GM19395 (cell line): ENCODE results near the gene SLC6A7.

Experiments used
- ATAC-seq: cut with Tn5 transposase; IDR thresholded peaks from one replicate; pipeline ENCODE4 v1.9.1; 2021; ENCODE audit warnings: mild to moderate bottlenecking, moderate library complexity; ENCODE audit not compliant: unreplicated experiment

The SLC6A7 gene

DNA sequence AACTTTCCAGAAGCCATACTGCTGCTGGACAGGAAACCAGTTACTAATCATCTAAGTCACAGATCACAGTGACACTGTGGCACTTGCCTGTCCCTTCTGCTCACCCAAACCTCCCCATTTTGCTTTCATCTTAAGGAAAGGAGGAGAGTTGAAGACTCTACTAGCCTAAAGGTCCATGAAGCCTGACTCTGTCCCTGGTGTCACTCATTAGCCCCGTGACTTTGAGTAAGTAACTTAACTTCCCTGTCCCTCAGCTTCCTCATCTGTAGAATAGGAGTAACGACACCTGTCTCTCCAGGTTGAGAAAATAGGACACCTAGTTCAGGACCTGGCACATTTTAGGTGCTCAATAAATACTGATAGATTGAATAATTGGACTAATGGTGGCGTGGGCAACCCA is 536 bp upstream of the SLC6A7 start:
- no peak for ATAC-seq

DNA sequence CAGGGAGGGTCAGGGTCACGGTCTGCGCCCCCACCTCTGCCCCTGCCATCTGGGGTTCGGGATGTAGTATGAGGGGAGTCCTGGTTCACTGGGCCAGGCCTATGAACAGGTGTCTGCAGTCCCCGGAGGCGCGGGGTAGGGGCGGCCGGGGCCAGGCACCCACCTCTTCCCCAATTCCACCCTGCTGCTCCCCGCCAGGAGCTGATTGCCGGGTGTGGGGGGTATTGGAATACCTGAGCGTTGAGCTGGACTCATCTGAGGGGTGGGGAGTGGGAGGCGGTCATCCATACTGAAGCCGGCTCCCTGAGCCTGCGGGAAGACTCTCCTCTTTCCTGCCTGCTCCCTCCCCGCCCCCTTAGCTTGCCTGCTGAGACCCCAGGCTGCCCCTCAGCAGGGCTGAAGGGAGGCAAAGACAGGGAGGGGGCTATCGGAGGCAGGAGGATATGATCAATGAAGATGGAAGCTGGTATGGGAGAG is 679 bp downstream of the SLC6A7 start:
- ATAC-seq = no peak

DNA sequence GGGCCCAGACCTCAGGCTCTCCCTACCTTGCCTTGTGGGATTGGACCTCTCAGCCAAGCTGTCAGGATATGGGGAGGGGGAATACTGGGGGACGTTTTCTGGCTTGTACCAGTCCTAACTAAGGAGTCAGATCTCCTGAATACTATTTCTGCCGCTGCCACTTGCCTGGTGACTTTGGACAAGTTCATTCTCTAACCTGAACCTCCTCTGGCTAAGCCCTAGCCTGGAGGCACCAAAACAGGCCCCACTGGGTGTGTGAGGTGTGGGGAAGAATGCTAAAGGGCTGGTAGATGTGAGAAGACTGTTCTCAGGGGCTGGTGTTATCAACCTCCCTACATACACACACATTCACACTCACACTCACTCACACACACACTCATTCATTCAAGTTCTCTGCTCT is 1.1 kb downstream of the SLC6A7 start:
- no peak for ATAC-seq

DNA sequence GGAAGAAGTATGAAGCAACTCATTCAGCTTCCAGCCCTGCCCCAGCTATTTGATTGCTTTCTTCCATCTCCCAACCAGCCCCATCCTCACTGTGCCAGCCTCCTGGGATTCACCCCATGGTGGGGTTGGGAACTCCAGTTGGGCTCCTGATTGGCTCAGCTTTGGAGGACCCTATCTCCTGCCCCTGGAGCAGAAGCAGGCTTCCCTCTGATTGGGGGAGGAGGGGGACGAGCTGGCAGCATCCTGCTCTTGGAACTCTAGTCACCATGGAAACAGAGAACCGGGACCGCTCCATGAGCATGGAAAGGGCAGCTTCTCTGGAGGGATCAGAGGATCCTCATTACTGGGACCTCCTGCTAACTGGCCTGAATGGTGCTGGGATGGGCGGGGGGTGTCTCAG is 2.6 kb downstream of the SLC6A7 start:
- no peak for ATAC-seq

DNA sequence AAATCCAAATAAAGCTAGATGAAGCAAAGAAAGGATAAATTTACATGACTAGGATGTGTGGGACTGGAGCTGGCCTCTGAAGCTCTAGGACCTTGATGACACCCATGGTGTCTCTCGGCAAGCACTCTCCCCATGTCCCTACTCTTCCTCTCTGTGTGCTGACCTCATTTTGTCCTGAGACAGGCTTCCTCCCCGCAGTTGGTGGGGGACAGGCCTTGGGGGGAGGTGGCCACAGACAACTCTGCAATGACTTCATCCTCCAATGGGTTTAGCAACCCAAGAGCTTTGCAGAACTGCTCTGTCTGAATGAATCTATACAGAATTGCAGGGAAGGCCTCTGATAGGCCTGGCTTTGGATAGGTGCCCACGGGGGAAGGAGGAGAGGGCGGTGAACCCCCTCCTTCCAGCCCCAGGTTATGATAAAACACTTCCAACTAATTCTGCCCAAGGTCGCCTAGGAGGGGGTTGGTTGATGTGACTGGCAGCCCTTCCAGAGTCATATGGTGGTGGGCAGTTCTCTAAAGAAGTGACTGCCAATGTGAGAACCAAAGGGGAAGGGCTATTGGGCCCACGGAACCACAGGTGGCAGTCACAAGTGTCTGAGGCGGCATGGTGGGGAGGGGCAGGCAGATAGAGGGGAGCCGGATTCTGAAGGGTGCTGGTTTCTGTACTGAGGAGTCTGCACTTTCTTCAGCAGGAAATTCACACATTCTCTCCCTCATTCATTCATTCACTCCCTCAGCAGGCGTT is 6.0 kb downstream of the SLC6A7 start:
- no peak for ATAC-seq

DNA sequence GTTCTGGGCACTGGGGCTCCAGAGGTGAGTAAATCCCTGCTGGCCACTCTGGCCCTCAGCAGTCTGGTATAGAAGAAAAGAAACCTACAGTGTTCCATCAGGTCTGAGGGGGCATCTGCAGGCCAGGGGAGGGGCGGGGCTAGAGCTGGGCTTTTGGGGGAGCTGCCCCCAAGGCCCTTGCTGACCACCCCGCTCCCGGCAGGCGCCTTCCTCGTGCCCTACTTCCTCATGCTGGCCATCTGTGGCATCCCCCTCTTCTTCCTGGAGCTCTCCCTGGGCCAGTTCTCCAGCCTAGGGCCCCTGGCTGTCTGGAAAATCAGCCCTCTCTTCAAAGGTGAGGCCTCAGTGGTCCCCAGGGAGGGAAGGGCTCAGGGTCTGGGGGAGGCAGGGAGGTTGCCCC is 6.7 kb downstream of the SLC6A7 start:
- ATAC-seq = no peak

DNA sequence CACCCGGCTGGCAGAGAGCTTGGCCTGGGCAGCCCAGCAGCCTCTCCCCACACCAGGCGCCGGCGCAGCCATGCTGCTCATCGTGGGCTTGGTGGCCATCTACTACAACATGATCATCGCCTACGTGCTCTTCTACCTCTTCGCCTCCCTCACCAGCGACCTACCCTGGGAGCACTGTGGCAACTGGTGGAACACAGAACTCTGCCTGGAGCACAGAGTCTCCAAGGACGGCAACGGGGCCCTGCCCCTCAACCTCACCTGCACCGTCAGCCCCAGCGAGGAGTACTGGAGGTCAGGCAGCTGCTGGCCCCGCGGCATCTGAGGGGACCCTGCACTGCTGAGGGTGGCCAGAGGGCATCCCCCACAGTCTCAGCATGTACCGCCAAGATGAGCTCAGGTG is 7.1 kb downstream of the SLC6A7 start:
- no peak for ATAC-seq

DNA sequence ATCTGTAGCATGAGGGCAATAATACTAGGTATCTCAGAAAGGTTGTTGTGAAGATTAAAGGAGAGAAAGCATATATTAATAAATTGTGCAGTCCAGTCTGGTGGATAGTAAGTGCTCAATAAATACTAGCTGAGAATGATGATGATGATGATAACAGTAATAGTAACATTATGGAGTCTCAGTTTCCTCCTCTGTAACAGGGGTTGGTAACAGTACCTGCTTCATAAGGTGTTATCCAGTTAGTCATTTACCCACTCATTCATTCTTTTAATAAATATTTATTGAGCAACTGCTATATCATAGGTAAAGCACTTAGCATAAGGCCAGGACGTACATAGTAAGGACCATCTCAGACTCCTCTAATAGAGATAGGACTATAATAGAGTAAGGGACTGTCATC is 7.6 kb downstream of the SLC6A7 start:
- ATAC-seq = no peak

DNA sequence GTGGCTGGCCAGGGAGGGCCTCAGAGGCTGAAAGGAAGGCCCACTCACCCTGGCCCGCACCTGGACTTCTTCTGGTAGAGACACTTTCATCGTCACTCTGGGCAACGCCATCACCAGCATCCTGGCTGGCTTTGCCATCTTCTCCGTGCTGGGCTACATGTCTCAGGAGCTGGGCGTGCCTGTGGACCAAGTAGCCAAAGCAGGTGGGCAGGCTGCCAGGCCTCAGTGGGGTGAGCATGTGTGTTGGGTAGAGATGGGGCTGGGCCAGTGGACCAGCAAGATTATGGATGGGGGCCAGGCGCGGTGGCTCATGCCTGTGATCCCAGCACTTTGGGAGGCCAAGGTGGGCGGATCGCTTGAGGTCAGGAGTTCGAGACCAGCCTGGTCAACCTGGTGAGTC is 12.6 kb downstream of the SLC6A7 start:
- no peak for ATAC-seq

DNA sequence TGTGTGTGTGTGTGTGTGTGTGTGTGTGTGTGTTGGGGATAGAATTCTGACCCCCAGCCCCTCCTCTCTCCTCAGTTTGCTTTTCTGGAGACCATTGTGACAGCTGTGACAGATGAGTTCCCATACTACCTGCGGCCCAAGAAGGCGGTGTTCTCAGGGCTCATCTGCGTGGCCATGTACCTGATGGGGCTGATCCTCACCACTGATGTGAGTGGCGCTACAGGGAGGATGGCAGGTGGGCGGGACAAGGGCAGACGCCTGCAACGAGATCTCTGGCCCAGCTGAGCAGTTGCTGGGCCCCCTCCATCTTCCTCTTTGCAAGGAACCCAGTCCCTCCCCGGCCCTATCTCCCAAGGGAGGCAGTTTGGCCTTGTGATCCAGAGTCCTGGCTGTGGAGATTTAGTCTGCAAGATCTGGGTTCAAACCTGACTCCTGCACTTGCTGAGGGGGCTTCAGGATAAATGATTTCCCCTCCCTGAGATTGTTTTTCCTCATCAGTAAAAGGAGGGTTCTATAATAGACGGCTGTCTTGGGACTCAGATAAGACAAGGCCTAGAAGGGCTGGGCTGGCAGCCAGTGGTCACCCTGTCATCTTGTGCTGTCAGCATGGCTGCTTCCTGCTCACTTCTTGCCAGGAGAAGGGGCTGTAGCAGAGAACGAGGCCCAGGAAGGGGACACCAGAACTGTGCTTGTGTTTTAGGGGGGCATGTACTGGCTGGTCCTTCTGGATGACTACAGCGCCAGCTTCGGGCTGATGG is 14.1 kb downstream of the SLC6A7 start:
- ATAC-seq = no peak

DNA sequence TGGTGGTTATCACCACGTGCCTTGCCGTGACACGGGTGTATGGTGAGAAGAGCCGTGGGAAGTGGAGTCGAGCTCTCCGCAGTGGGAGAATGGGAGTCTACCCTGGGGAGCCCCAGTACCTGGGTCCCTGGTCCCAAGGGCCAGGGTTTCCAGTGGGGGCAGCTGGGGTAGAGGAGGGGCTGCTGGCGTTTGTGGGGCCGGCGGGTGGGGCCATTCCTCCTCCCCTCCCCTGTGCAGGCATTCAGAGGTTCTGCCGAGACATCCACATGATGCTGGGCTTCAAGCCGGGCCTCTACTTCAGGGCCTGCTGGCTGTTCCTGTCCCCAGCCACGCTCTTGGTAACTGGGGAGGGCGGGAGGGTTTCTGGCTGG is 14.7 kb downstream of the SLC6A7 start:
- ATAC-seq = no peak

DNA sequence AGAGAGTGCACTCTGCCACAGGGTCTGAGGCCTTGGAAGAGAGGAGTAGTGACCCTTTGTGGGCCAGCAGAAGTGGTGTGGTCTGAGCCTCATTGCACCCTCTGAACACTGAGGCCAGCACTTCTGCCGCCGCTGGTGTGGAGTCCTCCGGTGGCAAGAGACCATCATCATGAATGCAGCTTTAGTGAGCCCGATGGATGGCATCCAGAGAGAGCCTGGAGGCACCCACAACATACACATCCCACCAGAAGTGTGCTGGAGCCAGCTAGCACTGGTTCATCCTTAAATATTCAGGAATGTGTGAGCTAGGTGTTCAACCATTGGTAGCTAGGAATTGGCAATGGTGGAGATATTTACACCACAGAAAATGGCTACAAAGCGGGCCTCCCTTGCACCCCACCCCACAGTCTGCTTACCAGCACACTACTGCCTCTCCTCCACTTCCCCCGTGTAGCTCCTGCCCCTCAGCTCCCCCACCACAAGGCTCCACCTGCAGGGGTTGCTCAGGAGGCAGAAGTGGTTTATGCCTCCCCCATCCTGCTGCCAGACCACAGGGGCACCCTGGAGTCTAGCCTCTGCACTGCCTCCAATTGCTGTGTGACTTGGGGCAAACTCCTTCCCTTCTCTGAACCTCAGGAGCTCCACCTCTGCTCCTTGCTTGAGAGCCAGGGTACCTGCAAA is 16.4 kb downstream of the SLC6A7 start:
- no peak for ATAC-seq

DNA sequence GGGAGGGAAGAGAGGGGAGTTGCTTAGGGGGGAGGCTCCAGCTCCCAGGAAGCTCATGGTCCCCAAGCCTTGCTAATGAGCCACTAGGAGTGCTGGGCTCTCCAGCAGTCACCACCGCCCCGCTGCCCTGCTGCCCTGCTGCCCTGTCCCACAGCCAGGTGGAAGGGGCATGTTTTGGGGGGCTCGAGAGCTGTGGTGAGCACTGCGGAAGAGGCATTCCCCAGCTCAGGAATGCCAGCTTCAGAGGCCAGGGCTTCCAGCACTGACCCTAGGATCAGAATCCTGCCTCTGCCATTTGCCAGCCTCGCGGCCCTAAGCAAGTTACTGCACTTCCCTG is 16.9 kb downstream of the SLC6A7 start:
- ATAC-seq = no peak

DNA sequence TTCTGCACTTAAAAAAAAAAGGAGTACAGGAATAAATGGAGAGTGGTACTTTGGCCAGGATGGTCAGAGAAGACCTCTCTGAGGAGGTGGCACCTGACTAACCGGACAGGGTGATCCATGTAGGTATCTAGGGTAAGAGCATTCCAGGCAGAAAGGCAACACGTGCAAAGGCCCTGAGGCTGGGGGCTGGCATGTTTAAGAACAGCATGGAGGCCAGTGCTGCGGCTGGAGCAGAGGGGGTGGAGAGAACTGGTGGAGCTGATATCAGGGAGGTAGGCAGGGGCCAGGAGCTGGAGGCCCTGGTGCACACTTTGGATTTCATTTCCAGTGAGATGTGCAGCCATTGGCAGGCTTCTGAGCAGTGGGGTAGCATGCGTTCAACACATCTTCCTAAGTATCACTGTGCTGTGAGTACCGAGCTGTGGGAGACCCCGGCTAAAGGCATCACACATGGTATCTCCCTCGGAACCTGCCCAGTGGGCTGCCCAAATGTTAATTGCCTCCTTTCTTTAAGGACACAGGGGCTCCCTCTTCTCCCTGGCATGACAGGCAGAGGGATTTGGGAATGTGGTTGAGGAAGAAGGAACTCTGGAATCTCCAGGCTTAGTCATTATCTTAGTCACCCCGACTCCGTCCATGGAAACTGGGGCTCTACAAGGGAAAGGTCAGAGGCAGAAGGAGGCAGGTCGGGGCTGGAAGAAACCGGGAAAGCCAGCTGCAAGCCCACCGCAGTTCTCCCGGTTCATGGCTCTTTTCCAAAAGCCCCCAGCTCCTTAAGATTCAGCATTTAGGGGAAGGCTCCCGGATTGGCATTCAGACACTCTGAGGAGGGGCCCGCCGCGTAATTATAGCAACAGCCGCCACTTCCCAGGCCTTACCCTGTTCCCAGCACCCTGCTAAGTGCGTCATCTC is 18.6 kb downstream of the SLC6A7 start:
- ATAC-seq = no peak

DNA sequence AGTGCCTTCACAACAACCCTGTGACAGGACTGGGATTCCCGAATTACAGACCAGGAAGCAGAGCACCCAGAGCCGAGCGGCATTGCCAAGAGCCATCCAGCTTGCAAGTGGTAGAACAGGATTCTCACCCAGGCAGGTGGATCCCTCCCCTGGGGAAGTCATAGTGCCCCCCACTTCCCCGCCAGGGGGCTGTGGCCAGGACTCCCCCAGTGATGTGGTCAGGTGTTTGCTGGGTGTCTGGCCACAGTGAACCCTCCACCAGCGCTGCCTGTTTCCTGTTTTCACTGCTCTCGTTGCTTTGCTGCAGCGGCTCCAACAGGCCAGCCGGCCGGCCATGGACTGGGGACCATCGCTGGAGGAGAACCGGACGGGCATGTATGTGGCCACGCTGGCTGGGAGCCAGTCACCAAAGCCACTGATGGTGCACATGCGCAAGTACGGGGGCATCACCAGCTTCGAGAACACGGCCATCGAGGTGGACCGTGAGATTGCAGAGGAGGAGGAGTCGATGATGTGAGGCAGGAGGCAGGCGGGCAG is 19.3 kb downstream of the SLC6A7 start:
- no peak for ATAC-seq

DNA sequence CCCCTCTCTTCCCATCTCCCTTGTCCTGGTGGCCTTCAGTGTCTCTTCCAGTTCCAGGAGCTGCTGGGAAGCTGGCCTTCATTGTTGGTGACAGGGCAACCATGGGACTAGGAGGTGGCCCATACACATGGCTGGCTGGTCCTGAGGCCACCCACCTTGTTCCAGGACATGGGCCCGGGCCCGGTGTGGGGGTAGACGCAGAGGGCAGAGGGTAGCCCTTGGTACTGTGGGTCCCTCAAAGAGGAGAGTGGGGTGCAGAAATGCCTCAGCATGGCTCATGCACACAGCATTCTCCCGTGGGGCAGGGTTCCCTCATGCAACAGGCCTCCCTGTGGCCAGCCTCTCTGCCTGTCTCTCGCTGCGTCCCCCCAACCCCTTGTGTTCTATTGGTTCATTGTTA is 20.8 kb downstream of the SLC6A7 start:
- no peak for ATAC-seq

DNA sequence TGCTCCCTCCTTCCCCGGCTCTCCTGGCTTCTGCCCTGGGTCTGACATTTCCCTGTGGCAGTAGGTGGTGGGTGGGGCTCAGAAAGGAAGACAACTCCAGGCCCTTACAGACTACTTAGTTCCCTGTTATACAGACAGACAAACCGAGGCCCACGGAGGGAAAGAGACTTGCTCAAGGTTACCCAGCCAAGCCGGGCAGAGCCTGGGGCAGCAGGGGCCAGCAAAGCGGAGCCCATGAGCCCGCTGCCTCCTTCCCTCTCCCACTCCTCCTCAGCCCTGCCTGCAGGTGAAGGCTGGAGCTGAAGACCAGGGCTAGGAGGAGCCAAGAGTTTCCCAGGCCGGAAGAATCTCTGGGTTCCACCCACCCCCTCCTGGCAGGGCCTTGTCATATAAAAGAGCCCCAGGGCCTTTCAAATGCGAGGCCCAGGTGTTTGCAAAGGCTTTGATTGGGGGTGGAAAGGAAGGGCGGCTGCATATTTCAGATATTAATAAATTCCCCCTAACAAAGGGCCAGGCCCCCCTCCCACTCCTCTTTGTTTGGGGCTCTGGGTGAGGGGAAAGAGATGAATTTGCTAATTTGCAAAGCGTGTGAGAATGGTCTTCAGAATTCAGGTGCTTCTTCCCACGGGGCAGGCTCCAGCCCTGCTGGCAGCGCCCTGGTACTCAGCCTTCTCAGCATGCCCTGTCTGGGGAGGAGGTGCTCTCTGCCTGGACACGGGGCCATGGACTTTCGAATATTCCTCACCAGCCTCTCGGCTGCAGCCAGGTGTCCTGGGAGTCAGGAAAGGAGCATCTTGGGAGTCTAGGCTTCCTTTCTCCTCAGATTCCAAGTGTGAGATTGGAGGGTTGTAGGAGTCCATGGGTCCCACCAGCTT is 21.5 kb downstream of the SLC6A7 start:
- no peak for ATAC-seq

DNA sequence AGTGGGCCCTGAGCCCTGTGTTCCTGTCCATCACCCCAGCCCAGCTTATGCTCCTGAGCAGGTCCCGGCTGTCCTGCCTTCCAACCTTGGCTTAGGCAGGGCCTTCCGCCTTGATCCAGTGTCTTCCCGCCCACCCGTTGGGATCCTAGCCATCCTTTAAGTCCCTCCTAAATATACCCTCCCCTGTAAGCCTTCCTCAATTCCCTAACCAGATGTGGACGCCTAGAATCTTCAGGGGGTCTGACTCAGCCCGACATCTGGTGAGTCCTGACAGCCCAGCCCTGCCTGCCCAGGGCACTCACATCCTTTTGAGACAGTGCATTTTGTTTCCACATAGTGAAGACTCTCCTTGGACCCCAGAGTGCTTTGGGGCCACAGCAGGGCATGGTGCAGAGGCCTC is 23.7 kb downstream of the SLC6A7 start:
- no peak for ATAC-seq

DNA sequence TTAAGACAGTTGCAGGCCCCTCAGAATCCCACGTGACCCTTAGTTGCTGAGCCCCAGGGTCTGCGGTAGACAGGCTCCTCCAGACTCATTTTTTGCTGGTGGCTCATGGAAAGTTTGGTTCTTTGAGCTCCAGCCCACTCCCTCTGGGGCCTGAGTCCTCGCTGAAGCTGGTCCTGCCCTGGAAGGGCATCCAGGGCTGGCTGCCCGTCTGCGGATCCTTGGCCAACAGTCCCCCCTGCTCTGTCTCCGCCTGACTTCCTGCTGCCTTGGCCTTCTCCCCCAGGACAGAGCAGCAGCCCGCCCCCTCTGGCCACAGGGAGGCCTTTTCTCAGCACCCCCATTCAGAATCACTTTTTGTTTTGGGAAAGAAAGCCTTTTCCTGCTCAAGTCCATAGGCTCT is 24.4 kb downstream of the SLC6A7 start:
- no peak for ATAC-seq
